Glutamatergic neuron (in vitro differentiated cells): Measurements from ENCODE around the gene SEMA3F. TPM values are rescaled to one million over a fixed set of nuclear protein-coding genes. Genes with fewer than 3 reads are reported as not detected.

Experiments used
- DNase-seq: peaks from one replicate; pipeline ENCODE4 v3.0.0; 2022
- H3K27ac Mint-ChIP-seq: one replicate; pipeline ENCODE4 v1.8.0; 2020; ENCODE audit warnings: mild to moderate bottlenecking, mixed read lengths, inconsistent platforms; ENCODE audit not compliant: unreplicated experiment
- H3K27me3 Mint-ChIP-seq: one replicate; pipeline ENCODE4 v1.8.0; 2020; ENCODE audit warnings: mild to moderate bottlenecking, moderate library complexity, mixed read lengths, inconsistent platforms; ENCODE audit not compliant: unreplicated experiment
- H3K36me3 Mint-ChIP-seq: one replicate; pipeline ENCODE4 v1.8.0; 2020; ENCODE audit warnings: mild to moderate bottlenecking, mixed read lengths, inconsistent platforms; ENCODE audit not compliant: unreplicated experiment
- H3K4me1 Mint-ChIP-seq: one replicate; pipeline ENCODE4 v1.8.0; 2020; ENCODE audit warnings: mild to moderate bottlenecking, low read depth, mixed read lengths, inconsistent platforms; ENCODE audit not compliant: unreplicated experiment
- H3K4me3 Mint-ChIP-seq: one replicate; pipeline ENCODE4 v1.8.0; 2020; ENCODE audit warnings: mild to moderate bottlenecking, mixed read lengths, inconsistent platforms; ENCODE audit not compliant: unreplicated experiment
- H3K9me3 Mint-ChIP-seq: one replicate; pipeline ENCODE4 v1.8.0; 2020; ENCODE audit warnings: mild to moderate bottlenecking, moderate library complexity, mixed read lengths, inconsistent platforms; ENCODE audit not compliant: unreplicated experiment
- CTCF ChIP-seq: fragments of 200-600 bp; sonication (generic); IDR thresholded peaks from one replicate; pipeline ENCODE4 v1.5.0; 2021; ENCODE audit not compliant: partially characterized antibody, unreplicated experiment
- total RNA-seq: library from RNA; stranded (reverse); fragmentation: NEBNext Ultra II Directional; extraction: Animal tissue kit (Norgen Biotek cat#: 25700); gene quantifications from one replicate; pipeline ENCODE4 v1.2.1, GENCODE V29; 2021; ENCODE audit not compliant: unreplicated experiment

Gene SEMA3F
- total RNA-seq, 1 donor from 2014 or later, result 41.2 TPM

GRCh38 chr3:50190936-50191660 is 36.0 kb downstream of the SEMA3F start, which contains the start of gene GNAT1:
Gene GNAT1, plus strand, starts transcription at chr3:50191610. Its CDS starts 116 bp downstream, at chr3:50191726.
- Mint-ChIP-seq H3K27ac (no peak within 1 kb of the TSS), H3K4me3 (no peak within 1 kb of the TSS), H3K9me3 (no peaks in the 10 kb centered on the region), H3K4me1 (no peaks in the 10 kb centered on the region), H3K27me3 (peaks cover 1% of the 10 kb centered on the region), H3K36me3 (no peaks in the 10 kb centered on the region)
- no peak for TF ChIP-seq CTCF
- DNase-seq, result no peak

GRCh38 chr3:50192124-50192523 is 37.0 kb downstream of the SEMA3F start:
- no peaks in the 10 kb centered on the region for H3K4me1 Mint-ChIP-seq
- TF ChIP-seq CTCF, result no peak
- no peak overlapping the region for H3K4me3 Mint-ChIP-seq
- peaks cover 7% of the 10 kb centered on the region for H3K27me3 Mint-ChIP-seq
- no peaks in the 10 kb centered on the region for H3K36me3 Mint-ChIP-seq
- no peak for DNase-seq
- H3K9me3 Mint-ChIP-seq, result peaks cover 2% of the 10 kb centered on the region
- H3K27ac Mint-ChIP-seq, result no peak overlapping the region

- Mint-ChIP-seq H3K9me3 (peaks cover 2% of the 10 kb centered on the region), H3K4me1 (no peaks in the 10 kb centered on the region), H3K27ac (no peak overlapping the region), H3K36me3 (no peaks in the 10 kb centered on the region), H3K4me3 (no peak overlapping the region), H3K27me3 (peaks cover 7% of the 10 kb centered on the region)
- peak; percentile 87 for DNase-seq
- TF ChIP-seq CTCF, result peak; percentile 93
Observed at GRCh38 chr3:50192689-50193141, 37.6 kb downstream of the SEMA3F start.

GRCh38 chr3:50193286-50193685 is 38.2 kb downstream of the SEMA3F start:
- H3K36me3 Mint-ChIP-seq, result no peaks in the 10 kb centered on the region
- no peak overlapping the region for H3K4me3 Mint-ChIP-seq
- peaks cover 7% of the 10 kb centered on the region for H3K27me3 Mint-ChIP-seq
- no peak for TF ChIP-seq CTCF
- no peak overlapping the region for H3K27ac Mint-ChIP-seq
- no peak for DNase-seq
- peaks cover 2% of the 10 kb centered on the region for H3K9me3 Mint-ChIP-seq
- H3K4me1 Mint-ChIP-seq, result no peaks in the 10 kb centered on the region

GRCh38 chr3:50193746-50194127 is 38.6 kb downstream of the SEMA3F start:
- no peak for TF ChIP-seq CTCF
- Mint-ChIP-seq H3K36me3 (no peaks in the 10 kb centered on the region), H3K27me3 (peaks cover 7% of the 10 kb centered on the region), H3K9me3 (peaks cover 2% of the 10 kb centered on the region), H3K27ac (no peak overlapping the region), H3K4me1 (no peaks in the 10 kb centered on the region), H3K4me3 (no peak overlapping the region)
- DNase-seq, result no peak
